ENCODE results near the gene ULBP3.

DNA sequence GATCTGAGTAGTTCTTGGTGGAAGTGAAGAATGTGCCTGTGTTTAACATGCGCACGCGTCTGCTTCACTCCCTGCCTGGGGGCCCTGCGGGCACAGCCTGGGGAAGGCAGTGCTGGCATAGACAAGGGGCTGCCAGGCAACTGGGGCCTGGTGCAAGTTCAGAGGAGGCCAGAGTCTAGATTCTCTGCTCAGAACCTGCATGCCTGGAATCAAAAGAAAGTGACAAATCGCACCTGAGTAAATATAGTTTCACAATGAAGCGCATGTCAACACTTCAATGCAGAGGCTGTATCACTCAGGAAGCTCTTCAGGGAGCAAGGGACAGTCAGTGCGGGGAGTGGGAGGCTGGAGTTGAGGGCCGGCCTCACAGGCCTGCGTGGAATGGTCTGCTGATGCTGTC lies 49.7 kb upstream of the ULBP3 start:
- TF ChIP-seq, protein P1, sequence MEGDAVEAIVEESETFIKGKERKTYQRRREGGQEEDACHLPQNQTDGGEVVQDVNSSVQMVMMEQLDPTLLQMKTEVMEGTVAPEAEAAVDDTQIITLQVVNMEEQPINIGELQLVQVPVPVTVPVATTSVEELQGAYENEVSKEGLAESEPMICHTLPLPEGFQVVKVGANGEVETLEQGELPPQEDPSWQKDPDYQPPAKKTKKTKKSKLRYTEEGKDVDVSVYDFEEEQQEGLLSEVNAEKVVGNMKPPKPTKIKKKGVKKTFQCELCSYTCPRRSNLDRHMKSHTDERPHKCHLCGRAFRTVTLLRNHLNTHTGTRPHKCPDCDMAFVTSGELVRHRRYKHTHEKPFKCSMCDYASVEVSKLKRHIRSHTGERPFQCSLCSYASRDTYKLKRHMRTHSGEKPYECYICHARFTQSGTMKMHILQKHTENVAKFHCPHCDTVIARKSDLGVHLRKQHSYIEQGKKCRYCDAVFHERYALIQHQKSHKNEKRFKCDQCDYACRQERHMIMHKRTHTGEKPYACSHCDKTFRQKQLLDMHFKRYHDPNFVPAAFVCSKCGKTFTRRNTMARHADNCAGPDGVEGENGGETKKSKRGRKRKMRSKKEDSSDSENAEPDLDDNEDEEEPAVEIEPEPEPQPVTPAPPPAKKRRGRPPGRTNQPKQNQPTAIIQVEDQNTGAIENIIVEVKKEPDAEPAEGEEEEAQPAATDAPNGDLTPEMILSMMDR (IDR thresholded peaks at IDR 0.05; ENCODE audit: low read depth, low read length): no peak
- no peak for TF ChIP-seq EZH2phosphoT487 (IDR thresholded peaks at IDR 0.05; ENCODE audit: low read depth)
